Activated CD8-positive, alpha-beta memory T cell treated with anti-CD3 and anti-CD28 coated beads, Interleukin-2, amount 50 U/mL, for 4 hours (primary cell): ENCODE results near the gene BRME1.

Experiments
- DNase-seq: peaks from one replicate; pipeline ENCODE4 v3.0.0-alpha.2; 2020

Gene BRME1

GRCh38 chr19:13844130-13844631, 61.7 kb downstream of the BRME1 start:
- DNase-seq: no peak

DNA sequence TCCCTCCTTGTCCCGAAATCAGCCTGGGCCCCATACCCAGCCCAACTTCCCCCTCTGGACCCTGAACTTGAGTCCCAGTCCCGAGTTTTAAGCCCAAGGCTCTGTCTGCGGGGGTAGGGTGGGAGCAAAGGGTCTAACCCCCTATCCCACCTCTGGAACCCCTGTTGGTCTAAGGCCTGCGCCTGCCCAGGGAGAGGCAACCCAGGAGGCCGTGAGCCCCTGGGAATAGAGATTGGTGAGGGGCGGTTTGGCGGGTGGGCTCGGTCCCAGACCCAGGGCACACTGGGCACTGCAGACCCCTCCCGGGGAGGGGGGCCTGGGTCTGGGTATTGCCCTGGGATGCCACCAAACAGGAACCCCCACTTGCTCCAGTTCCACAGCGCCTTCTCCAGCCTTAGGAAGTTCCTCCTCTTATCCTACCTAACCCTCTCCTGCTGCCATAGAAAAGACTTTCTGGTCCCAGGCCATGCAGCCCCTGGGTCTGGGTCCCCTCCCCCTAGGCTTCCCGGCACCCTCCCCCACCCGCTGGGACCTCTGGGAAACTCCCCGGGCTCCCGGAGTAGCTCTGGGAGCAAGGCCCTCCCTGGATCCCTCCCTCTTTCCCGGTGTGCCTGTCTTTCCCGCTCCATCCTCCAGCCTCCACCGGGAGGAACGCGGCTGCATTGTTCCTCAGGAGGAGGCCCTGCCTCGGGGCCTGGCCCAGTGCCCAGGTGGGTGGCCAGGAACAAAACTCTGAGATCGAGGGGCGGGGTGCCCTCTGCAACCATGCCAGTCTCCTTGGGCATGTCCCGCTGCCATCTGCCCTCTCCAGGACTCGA, 62.6 kb downstream of the BRME1 start:
- no peak for DNase-seq

- peak; percentile 76 for DNase-seq
These were observed 63.4 kb downstream of the BRME1 start for GRCh38 chr19:13842291-13843103.

DNA sequence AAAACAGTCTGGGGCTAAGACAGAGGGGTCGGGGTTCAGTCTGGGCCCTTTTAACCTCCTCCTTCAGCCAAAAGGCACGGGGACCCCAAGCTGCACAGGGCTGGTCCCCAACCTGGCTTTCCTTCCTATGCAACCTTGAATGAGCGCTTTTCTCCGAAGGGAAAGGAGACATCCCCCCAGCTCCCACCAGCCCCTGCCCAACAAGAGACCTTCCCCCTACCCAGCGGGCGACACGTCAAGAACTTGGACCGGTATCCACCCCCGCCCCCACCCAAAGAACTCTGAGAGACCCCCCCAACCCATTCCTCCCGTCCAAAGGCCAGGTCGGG, 64.0 kb downstream of the BRME1 start:
- DNase-seq: no peak

DNA sequence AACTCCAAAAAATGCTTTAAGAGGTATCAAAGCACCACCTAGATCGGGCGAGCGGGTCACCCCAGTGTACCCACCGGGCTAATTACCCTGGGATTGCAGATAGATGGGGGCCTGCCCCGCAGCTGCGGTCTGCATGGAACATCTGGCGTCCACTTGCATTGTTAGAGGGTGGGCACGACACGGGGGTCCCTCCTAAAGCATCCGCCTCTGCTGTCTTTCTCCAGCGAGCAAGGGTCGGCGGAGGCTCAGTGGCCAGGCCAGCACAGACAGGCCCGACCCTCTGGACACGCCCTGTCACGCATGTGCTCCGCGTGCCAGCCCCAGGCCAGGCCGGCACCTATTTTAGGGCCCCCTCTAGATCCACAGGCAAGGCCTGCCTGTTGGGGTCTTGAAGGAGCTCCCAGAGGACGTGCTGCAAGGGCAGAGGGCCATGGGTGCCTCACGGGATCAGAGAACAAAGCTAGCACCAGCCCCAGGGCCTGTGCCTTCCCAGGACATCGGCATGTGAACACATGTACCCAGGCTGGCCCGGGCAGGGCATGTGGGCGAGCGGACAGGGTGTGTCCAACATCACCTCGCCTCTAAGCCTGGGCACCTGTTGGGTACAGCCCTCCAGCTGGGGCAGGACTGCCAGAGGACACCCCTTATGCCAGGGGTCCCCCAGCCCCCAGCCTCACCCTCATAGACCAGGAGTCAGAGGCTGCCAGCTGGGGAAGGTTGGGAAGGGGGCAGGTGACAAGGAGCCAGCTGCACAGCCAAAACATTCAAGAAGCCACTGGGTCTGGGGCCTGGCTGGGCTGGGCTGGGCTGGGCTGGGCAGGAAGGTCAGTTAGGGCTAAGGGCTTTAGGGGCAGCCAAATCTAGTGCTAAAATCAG, 64.6 kb downstream of the BRME1 start:
- DNase-seq: peak; percentile 43

GRCh38 chr19:13840305-13841085, 65.4 kb downstream of the BRME1 start:
- peak; percentile 56 for DNase-seq

- peak; percentile 72 for DNase-seq
These were observed 66.0 kb downstream of the BRME1 start for GRCh38 chr19:13839938-13840304.

DNA sequence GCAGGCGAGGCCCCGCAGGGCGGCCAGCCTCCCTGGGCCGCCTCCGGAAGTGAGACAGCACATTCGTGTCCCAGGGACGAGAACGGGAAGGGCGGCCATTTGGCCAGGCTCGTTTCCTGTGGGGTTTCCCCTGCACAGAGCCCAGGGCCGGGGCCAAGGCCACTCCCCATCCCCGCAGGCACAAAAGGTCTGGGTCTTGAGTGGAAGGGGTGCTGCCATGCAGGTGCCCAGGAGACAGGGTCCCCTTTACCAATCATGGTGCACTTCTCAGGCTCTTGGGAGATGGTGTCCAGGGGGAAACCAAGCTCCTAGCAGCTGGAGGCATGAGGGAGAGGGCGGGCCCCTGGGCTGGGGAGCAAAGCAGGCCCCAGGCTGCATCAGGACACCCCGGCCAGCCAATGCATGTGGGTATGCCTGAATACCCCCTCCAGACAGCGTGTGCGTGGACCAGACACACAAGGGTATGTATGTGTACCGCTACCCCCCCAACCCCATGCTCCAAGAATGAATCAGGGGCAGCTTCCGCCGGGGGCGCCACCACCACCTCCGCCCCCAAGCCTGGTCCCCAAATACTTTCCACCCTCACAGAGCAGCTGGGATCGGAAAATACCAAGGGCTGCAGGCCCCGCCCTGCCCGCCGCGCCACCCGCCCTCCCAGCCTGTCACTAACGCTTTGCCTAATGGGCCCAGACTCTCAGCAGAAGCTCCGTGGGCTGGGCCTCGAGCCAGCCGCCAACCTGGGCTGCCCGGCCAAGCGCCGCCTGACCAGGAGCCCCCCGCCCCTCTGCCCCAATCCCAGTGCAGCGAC, 66.6 kb downstream of the BRME1 start:
- DNase-seq: peak; percentile 89

DNA sequence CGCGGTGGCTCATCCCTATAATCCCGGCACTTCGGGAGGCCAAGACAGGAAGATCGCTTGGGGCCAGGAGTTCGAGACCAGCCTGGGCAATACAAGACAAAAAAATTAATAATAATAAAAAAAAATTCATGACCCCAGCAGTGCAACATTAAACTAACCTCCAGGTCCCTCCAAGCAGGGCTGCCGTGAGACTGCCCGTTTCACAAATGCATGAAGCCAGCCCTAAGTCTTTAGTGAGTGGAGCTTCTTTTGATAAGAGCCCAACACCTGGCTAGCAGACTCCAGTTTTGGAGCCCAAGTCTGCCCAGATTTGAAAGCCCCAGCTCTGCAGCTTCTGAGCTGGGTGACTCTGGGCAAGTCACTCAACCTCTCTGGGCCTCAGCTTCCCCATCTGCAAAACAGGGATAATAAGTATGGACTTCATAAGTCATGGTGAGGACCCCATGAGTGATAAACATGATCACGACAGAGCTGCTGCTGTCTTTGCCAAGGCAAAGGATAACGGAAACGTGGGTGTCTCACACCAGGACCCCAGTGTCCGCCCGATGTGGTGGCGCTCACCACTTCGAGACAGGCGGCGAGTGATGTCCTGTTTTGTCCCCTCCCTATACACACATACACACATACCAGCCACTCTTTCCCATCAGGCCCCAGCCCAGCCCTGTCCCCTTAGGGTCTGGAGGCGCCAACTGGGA, 67.3 kb downstream of the BRME1 start:
- no peak for DNase-seq

DNA sequence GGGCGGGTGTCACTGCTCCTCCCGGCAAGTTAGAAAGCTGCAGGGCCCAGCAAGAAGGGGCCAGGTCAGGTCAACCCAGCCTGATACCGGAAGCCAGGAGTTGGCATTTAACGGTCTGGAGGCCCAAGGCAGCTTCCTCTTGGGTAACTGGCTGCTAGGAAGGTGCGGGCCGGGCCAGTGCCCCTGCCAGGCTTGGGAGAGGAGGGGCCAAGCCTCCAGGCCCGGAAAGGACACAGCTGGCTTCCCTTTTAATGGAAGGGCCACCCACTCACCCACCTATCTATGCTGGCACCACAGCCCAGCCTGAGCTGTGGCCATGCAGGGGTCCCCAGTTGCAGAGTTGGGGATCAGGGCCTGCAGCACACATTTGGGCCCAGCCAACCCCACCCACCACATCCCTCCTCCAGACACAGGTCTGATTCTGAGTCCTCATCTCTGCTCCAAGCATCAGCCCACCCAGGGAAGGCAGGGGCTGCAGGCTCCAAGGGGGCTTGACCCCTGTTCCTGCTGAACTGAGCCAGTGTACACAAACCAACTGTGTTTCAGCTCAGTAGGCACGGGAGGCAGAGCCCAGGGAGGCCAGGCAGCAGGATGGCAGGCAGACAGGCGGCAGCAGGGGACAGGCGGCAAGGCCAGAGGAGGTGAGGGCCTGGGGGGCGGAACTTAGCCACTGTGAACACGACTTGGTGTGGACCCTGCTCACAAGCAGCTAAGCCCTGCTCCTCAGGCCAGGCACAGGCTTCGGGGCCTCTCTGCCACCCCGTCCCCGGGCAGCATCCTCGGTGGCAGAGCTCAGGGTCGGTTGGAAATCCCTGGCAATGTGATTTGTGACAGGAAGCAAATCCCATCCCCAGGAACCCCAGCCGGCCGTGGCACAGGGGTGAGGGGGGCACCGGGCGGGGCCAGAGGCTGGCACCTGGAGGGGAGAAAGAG, 69.9 kb downstream of the BRME1 start:
- DNase-seq: no peak

DNA sequence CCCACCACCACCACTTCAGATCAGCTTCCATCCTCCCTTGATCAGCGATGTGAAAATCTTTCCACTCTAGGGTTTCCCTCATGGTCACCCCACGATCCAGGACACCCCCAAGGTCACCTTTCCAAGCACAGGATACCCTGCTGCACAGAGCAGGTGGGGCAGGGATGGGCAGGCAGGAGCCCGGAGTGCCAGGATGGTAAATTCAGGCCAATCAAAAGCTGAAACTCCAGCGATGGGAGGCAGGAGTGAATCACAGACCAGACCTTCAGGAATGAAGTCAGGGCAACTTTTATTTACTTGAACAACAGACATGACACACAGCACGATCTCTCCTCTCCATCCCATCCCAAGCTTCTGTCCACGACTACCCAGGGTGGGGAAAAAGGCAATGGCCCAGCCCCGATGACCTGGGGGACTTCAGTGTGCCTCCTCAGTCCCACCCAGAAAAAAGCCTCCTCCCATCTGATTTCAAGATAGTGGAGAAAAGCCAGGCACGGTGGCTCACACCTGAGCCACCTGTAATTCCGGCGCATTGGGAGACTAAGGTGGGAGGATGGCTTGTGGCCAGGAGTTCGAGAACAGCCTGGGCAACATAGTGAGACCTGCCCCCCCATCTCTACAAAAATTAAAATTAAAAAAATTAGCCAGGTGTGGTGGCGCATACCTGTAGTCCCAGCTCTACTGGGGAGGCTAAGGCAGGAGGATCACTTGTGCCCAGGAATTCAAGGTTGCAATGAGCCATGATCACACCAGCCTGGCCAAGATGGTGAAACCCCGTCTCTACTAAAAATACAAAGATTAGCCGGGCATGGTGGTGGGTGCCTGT, 71.5 kb downstream of the BRME1 start:
- no peak for DNase-seq

GRCh38 chr19:13833330-13834243, 72.3 kb downstream of the BRME1 start:
- DNase-seq: peak; percentile 90
